Hepatocyte (in vitro differentiated cells): ENCODE results near the gene ACOXL.

Experiments used
- EZH2 ChIP-seq: fragments of 200-600 bp; sonication (generic); IDR thresholded peaks from 2 replicates; pipeline ENCODE4 v1.6.1; 2016; ENCODE audit warnings: antibody characterized with exemption, mild to moderate bottlenecking, borderline replicate concordance
- TF ChIP-seq, protein P1 (sequence below): fragments of 200-600 bp; sonication (generic); IDR thresholded peaks from 2 replicates; pipeline ENCODE4 v1.5.1; 2016; ENCODE audit warnings: antibody characterized with exemption, mild to moderate bottlenecking; ENCODE audit not compliant: poor library complexity

DNA sequence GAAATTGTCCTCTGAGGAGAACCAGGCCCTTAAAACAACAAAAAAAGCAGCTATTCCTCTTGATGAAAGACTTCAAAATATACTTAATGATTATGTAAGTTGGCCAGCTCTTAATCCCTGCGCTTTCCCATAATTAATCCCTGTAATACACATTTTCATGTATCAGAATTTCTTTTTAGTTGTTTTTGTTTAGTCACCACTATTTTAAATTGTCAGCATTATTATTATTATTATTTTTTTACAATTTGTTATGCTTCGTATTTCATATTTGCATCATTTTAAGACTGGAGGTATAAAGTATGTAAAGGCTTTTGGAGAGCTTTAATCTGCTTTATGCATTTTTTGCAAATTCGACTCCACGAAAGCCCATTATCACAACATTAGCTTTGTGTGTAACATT, 152.9 kb downstream of the ACOXL start:
- TF ChIP-seq, protein P1, sequence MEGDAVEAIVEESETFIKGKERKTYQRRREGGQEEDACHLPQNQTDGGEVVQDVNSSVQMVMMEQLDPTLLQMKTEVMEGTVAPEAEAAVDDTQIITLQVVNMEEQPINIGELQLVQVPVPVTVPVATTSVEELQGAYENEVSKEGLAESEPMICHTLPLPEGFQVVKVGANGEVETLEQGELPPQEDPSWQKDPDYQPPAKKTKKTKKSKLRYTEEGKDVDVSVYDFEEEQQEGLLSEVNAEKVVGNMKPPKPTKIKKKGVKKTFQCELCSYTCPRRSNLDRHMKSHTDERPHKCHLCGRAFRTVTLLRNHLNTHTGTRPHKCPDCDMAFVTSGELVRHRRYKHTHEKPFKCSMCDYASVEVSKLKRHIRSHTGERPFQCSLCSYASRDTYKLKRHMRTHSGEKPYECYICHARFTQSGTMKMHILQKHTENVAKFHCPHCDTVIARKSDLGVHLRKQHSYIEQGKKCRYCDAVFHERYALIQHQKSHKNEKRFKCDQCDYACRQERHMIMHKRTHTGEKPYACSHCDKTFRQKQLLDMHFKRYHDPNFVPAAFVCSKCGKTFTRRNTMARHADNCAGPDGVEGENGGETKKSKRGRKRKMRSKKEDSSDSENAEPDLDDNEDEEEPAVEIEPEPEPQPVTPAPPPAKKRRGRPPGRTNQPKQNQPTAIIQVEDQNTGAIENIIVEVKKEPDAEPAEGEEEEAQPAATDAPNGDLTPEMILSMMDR: no peak
- no peak for TF ChIP-seq EZH2
